Hepatocyte (in vitro differentiated cells): ENCODE results near the gene PDE6C.

Experiments
- CTCF ChIP-seq: fragments of 200-600 bp; sonication (generic); IDR thresholded peaks from 2 replicates; pipeline ENCODE4 v1.5.1; 2016; ENCODE audit warnings: antibody characterized with exemption, mild to moderate bottlenecking; ENCODE audit not compliant: poor library complexity
- EZH2 ChIP-seq: fragments of 200-600 bp; sonication (generic); IDR thresholded peaks from 2 replicates; pipeline ENCODE4 v1.6.1; 2016; ENCODE audit warnings: antibody characterized with exemption, mild to moderate bottlenecking, borderline replicate concordance
- EZH2phosphoT487 ChIP-seq: fragments of 200-600 bp; sonication (generic); IDR thresholded peaks from one replicate; pipeline ENCODE4 v1.6.1; 2018; ENCODE audit warnings: antibody characterized with exemption, mild to moderate bottlenecking, low read depth, moderate library complexity; ENCODE audit not compliant: unreplicated experiment, severe bottlenecking

DNA sequence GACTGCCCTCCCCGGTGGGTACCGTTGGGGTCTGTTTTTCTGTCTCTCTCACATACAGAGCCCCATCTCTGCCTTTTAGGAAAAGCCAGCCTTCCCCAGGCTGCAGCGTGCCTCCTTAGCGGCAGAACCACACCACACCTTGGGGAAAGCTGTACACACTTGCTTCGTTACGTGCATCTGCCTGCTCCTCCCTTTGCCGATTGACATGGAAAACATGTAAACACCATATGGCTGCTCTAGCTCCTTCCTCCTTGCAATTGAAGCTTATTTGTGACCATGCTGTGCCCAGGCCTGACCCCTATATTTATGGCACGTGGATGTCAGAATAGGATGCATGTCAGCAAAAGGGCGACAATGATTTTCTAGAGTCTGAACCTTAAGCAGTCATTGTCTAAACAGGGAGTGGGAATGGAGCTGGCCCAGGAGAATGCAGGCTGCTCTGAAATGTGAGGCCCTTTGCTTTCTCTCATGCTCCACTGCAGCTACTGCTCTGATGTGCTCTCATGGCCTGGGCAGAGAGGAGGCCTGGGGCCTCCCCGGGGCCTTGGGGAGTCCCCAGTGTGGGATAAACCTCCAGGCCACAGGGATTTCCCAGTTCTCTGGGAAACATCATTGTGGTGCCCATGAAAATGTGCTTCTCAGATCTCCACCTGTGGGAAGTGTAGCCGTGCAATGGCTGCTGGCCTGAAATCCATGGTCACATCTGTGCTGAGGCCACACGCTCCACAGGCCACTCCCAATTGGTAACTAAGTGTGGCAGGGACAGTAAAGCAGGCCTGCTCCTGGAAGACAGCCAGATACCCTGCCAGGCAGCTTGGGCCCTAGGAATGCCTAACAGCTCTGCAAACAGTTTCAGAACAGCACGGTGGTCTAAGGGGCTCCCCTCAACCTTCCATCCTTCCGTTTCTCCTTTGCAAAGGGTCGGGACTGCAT, 18.6 kb downstream of the PDE6C start:
- TF ChIP-seq CTCF (no peak), EZH2 (no peak), EZH2phosphoT487 (no peak)
